ENCODE data around the gene TBC1D32.
"Not testable (repeated sequence)": the region's sequence is repeated elsewhere in the genome, so short reads cannot be mapped to it uniquely, and the experiment has no call there.

Gene TBC1D32

GRCh38 chr6:121334299-121335086 lies at the start of gene TBC1D32:
Gene TBC1D32, minus strand, starts transcription at chr6:121334480. Its CDS starts 50 bp downstream, at chr6:121334430.
- FAIRE-seq, result no peak

- no peak for FAIRE-seq
Measured at GRCh38 chr6:121383478-121383877, 49.2 kb upstream of the TBC1D32 start.

- no peak for FAIRE-seq
Measured at GRCh38 chr6:121382467-121383121, 48.3 kb upstream of the TBC1D32 start.

- no peak for FAIRE-seq
Measured at GRCh38 chr6:121376411-121376810, 42.1 kb upstream of the TBC1D32 start.

GRCh38 chr6:121374219-121374618 lies 39.9 kb upstream of the TBC1D32 start:
- not testable (repeated sequence) for FAIRE-seq

GRCh38 chr6:121365536-121366521 lies 31.5 kb upstream of the TBC1D32 start:
- no peak for FAIRE-seq

GRCh38 chr6:121356575-121356974 lies 22.3 kb upstream of the TBC1D32 start:
- no peak for FAIRE-seq

- no peak for FAIRE-seq
Measured at GRCh38 chr6:121354764-121355163, 20.5 kb upstream of the TBC1D32 start.

GRCh38 chr6:121352941-121353340 lies 18.7 kb upstream of the TBC1D32 start:
- FAIRE-seq, result no peak

- no peak for FAIRE-seq
Measured at GRCh38 chr6:121351916-121352315, 17.6 kb upstream of the TBC1D32 start.

- FAIRE-seq, result no peak
Measured at GRCh38 chr6:121349596-121349995, 15.3 kb upstream of the TBC1D32 start.

GRCh38 chr6:121347484-121347883 lies 13.2 kb upstream of the TBC1D32 start:
- no peak for FAIRE-seq

- FAIRE-seq, result no peak
Measured at GRCh38 chr6:121344539-121344938, 10.3 kb upstream of the TBC1D32 start.

GRCh38 chr6:121339639-121340226 lies 5.5 kb upstream of the TBC1D32 start:
- no peak for FAIRE-seq

GRCh38 chr6:121338956-121339355 lies 4.7 kb upstream of the TBC1D32 start:
- no peak for FAIRE-seq

- FAIRE-seq, result no peak
Measured at GRCh38 chr6:121338366-121338765, 4.1 kb upstream of the TBC1D32 start.

- FAIRE-seq, result no peak
Measured at GRCh38 chr6:121335087-121336008, 1.1 kb upstream of the TBC1D32 start.

- not testable (repeated sequence) for FAIRE-seq
Measured at GRCh38 chr6:121333694-121334093, 586 bp downstream of the TBC1D32 start.

GRCh38 chr6:121333196-121333595 lies 1.1 kb downstream of the TBC1D32 start:
- no peak for FAIRE-seq

GRCh38 chr6:121330516-121330915 lies 3.8 kb downstream of the TBC1D32 start:
- FAIRE-seq, result no peak

- no peak for FAIRE-seq
Measured at GRCh38 chr6:121321282-121321681, 13.0 kb downstream of the TBC1D32 start.

All from colon (tissue), 2 donors.